HG03571 (cell line): ENCODE measurements around the gene RNF141.

Experiments used
- ATAC-seq: cut with Tn5 transposase; IDR thresholded peaks from one replicate; pipeline ENCODE4 v1.9.1; 2021; ENCODE audit not compliant: unreplicated experiment

Gene RNF141

DNA sequence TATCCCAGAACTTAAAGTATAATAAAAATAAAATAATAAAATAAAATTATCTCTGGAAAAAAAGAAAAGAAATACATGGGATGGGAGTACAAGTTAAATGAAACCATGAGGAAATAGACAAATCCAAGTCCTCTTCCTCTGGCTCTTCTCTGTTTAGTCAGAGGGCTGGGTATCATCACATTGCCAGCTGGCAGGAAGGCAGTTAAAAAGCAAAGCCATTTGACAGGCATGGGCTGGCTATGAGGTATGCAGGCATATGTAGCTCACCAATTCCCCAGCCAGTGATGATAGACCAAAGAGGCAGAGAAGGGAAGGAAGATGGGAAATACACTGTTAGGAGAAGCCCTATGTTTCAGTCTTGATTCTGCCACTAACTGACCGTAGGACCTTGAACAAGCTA, 21.0 kb upstream of the RNF141 start:
- no peak for ATAC-seq

DNA sequence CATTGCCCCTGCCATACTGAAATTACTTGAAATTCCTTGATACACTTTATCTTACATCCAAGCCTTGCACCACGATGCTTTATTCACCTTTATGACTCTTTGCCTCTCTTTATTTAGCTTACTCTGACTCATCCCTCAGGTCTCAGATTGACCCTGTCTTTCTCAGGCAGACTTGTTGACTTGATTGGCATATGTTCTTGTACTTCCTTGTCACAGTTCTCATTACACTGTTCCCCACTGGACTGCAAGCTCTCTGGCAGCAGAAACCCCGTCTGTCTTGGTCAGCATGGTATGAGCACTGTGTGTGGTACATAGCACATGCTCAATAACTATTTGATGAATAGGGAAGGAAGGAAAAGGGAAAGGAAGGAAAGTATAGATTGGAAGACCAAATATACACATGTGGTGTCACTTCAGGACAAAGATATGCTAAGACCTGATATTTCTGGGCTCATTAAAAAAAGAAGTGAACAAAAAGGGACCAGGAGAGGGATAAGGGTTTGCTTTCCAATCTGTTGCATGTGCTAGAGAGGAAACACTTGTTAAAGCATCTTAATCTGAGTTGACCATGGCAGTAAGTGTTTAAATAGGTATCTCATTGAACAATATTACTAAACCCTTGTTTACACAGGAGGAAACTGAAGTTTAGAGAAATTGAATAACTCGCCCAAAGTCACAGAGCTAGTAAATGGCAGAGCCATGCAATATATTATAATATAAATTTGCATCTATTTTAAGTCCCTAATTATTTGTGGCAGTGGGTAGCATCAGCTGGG, 20.2 kb upstream of the RNF141 start:
- ATAC-seq: no peak

- no peak for ATAC-seq
These were observed 17.3 kb upstream of the RNF141 start for GRCh38 chr11:10558288-10558687.

GRCh38 chr11:10556590-10556989, 15.6 kb upstream of the RNF141 start:
- ATAC-seq: no peak

DNA sequence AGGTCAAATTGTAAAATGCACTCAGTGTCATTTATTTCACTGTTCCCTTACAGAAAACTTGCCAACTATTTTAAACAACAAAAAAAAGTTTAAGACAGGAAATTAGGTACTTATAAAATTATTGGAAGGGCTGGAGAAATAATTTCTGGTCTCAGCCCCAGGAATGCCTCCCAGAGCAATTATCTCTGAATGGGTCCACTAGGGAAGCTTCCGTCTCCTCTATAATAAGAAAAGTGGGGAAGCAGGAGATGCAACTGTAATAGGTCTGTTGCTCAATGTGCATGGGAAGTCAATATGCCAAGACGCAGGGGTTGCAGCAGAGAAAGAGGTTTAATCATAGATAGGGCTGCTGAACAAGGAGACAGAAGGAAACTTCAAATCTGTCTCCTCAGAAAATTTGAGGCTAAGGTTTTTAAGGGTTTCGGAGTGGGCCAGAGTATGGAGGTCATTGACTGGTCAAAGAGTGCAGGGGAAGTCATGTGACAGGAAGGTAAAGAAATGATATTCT, 10.9 kb upstream of the RNF141 start:
- ATAC-seq: no peak

DNA sequence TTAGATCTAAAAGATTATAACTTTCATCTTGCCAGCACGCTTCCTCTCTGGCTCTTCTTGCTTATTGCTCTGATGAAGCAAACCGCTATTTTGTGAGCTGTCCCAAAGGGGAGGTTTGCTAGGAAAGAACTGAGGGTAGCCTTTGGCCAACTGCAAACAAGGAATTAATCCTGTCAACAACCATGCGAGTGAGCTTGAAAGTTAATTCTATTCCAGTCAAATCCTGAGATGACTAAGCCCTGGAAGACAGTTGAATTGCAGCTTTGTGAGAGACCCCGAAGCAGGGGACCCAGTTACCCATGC, 10.3 kb upstream of the RNF141 start:
- ATAC-seq: no peak

GRCh38 chr11:10550503-10551289, 9.7 kb upstream of the RNF141 start:
- no peak for ATAC-seq

GRCh38 chr11:10544491-10545465, 3.8 kb upstream of the RNF141 start:
- no peak for ATAC-seq

- no peak for ATAC-seq
These were observed 2.8 kb upstream of the RNF141 start for GRCh38 chr11:10543782-10544181.

DNA sequence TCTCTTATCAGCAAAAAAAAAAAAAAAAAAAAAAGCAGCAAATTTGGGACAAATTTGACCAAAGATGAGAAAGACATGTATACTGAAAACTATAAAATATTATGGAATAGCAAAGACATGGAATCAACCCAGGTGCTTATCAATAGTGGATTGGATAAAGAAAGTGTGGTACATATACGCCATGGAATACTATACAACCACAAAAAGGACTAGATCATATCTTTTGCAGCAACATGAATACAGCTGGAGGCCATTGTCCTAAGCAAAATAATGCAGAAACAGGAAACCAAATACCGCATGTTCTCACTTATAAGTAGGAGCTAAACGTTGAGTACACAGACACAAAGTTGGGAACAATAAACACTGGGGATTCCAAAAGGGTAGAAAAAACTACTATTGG, 1.8 kb upstream of the RNF141 start:
- no peak for ATAC-seq

- no peak for ATAC-seq
These were observed 559 bp upstream of the RNF141 start for GRCh38 chr11:10541561-10541930.

DNA sequence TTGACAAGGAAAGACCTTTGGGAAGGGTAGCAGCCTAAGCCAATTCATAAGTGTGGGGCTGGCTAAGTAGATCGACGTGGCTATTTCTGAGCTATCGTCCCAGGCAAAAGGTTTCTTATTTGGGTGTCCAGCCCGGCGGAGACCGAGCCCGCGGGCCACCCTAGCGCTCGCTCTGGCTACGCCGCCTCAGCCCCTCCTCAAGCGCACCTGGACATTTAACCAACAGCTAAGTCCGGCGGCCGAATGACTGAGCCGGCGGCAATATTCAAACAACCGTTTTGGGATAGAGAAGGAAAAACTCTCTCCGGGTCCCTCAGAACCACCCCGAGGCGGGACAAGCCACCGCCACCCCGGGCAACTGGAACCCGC, 457 bp downstream of the RNF141 start:
- peak; percentile 26 for ATAC-seq

GRCh38 chr11:10539339-10539738, 1.6 kb downstream of the RNF141 start:
- ATAC-seq: no peak

DNA sequence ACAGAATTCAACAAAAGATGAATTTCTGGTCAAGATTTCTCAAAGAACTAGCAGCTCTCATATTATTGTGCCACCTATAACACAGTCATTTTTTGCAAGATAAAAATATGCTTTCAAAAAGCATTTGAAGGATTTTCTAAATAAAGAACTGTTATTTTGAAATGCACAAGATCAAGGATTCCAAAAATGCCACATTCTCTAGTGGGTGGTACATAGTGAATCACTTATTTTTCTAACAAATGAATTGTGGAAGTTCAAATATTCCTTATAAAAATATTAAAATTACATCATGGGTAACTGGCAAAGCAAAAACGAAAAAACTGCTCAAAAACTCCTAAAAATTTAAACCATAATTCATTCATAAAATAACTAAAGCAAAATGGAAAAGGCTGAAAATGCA, 2.1 kb downstream of the RNF141 start:
- ATAC-seq: no peak

- ATAC-seq: no peak
These were observed 3.4 kb downstream of the RNF141 start for GRCh38 chr11:10537600-10537999.

DNA sequence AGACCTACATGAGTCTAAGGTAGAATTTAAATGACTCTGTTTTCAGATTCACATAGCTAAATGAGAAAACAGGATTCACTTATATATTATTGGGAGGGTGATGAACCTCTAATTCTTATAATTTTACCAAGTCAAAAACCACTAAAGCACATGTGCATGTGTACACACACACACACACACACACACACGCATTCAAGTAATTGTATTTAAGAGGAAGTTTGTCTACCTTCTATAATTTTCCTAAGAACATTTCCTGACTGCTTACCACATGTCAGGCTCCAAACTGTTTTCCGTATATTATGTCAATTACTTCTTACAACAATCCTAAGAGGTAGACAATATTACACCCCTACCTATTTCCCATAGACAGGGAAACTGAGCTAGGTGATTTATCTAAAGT, 6.7 kb downstream of the RNF141 start:
- ATAC-seq: no peak

DNA sequence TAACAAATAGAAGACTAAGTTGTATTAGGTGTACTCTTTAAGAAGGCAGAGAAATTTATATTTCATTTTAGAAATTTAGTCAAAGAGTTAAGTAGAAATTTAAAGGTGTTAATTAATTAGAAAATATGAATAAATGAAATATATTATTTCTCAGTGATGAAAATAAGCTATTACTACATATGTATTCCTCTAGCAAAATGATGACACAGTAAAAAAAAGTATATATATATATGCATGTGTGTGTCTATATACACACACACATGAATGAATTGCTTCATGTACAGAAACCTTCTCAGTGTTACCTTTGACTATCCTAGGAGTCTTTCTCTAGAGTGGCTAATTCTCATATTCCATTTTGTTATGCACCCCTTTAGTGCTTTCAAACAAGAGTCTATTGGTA, 7.7 kb downstream of the RNF141 start:
- ATAC-seq: no peak

DNA sequence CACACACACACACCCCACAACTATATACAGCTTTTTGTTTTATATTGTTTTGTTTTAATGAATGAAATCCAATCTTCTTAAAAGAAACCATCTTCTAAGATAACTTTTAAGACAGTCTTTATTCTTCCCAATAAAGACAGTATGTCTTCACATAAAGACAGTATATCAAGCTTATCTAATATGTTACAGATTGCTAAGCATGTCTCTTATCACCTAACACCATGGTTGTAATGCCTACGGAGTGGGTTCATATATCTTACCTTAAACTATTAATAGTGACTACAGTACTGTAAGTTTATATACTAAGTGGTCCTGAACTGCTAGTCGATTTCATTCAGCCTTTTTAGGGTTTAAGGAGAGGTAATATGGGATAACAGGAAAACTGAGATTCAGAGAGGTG, 8.5 kb downstream of the RNF141 start:
- no peak for ATAC-seq

- ATAC-seq: no peak
These were observed 11.7 kb downstream of the RNF141 start for GRCh38 chr11:10529279-10529678.

- no peak for ATAC-seq
These were observed 12.9 kb downstream of the RNF141 start for GRCh38 chr11:10528121-10528520.
